HG03175 (cell line): Measurements from ENCODE around the gene ANTKMT.
"Not testable (repeated sequence)": the region's sequence is repeated elsewhere in the genome, so short reads cannot be mapped to it uniquely, and the experiment has no call there.

Source experiments
- ATAC-seq: cut with Tn5 transposase; IDR thresholded peaks from one replicate; pipeline ENCODE4 v1.9.1; 2021; ENCODE audit warnings: mild to moderate bottlenecking, moderate library complexity; ENCODE audit not compliant: unreplicated experiment

Gene ANTKMT

DNA sequence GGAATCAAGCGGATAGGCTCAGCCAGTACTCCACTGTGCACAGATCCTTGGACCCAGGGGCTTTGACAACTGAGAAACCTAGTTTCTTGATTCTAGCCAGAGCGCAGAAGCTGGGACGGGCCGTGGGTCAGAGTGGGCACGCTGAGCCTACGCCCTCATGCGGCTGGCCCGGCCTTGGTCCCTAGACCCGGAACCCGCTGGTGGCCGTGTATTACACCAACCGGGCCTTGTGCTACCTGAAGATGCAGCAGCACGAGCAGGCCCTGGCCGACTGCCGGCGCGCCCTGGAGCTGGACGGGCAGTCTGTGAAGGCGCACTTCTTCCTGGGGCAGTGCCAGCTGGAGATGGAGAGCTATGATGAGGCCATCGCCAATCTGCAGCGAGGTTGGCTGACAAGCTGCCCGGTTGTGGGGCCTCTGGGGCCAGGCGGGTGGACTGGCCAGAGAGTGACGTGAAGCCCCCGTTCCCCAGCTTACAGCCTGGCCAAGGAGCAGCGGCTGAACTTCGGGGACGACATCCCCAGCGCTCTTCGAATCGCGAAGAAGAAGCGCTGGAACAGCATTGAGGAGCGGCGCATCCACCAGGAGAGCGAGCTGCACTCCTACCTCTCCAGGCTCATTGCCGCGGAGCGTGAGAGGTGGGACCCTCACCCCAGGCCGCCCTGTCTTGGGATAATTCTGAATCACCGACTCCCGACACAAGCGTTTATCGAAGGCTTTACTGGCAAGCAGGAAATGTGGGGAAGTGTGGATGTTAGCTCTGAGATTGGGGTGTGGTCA, 39.8 kb upstream of the ANTKMT start:
- no peak for ATAC-seq

DNA sequence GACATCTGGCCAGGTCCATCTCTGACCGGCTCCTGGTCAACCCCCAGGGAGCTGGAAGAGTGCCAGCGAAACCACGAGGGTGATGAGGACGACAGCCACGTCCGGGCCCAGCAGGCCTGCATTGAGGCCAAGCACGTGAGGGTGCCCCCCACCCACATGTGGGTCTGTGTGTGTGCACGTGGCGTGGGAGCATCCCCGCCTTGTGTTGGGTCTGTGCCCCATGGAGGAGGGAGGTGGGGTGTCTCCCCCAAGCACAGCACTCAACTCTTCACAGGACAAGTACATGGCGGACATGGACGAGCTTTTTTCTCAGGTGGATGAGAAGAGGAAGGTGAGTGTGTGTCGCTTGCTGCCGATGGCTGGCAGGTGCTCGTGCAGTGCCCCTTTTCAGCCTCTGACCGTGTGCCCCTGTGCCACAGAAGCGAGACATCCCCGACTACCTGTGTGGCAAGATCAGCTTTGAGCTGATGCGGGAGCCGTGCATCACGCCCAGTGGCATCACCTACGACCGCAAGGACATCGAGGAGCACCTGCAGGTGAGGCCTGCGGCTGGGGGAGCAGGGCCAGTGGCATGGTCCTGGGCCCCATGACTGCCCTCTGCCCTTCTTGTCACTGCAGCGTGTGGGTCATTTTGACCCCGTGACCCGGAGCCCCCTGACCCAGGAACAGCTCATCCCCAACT, 39.1 kb upstream of the ANTKMT start:
- no peak for ATAC-seq

DNA sequence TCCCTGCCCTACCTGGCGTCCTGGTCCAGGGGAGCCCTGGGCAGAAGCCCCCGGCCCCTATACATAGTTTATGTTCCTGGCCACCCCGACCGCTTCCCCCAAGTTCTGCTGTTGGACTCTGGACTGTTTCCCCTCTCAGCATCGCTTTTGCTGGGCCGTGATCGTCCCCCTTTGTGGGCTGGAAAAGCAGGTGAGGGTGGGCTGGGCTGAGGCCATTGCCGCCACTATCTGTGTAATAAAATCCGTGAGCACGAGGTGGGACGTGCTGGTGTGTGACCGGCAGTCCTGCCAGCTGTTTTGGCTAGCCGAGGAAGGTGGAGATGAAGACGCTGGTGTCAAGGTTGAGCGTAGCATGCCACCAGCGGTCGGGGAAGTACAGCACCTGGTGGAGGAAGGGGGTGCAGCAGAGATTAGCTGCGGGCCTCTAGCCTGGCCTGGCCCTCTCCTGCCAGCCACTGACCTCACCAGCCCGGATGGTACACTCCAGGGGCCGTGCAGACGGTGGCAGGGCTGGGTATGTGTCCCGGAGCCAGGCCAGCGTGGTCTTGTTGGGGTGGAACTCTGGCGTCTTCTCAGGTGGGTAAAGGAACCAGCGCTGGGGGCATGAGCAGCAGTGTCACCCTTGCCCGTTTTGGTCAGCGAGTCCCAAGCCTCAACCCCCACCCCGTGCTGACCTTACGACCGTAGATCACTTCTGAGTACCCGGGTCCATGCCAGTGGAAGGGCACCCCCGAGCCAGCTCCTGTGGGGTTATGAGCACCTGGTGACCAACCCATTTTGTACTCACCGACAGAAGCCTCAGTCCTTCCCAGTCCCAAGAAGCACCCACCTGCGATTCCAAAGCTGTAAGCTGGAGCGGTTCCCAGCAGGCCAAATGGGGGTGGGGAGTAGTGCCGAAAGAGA, 38.2 kb upstream of the ANTKMT start:
- ATAC-seq: no peak

DNA sequence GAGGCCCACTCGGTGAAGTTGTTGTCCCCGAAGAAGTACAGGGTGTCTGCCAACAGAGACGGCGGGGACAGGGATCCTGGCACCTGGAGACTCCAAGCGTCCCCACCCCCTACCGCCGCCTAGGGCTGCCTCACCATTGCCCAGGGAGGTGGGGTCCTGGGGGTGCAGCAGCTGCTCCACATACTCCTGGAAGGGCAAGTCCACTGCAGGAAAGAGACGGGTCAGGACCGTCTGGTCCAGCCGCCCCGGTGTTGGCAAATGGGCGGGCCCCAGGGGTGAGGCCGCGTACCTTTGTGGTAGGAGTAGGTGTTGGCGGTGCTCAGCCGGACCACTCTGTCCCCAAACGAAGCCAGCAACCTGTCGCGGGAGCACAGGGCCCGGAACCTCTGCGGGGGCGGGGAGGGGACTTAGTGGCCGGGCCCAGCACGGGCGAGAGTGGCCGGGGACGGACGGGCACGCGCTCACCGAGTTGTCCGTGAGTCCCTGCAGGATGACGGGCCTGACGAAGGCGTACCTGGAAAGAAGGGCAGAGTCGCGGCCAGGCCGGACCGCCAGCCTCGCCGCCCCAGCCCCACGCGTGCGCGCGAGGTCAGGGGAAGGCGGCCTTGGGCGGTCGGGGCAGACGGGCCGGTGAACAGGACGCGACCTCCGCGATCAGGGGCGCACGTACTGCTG, 37.4 kb upstream of the ANTKMT start:
- no peak for ATAC-seq

DNA sequence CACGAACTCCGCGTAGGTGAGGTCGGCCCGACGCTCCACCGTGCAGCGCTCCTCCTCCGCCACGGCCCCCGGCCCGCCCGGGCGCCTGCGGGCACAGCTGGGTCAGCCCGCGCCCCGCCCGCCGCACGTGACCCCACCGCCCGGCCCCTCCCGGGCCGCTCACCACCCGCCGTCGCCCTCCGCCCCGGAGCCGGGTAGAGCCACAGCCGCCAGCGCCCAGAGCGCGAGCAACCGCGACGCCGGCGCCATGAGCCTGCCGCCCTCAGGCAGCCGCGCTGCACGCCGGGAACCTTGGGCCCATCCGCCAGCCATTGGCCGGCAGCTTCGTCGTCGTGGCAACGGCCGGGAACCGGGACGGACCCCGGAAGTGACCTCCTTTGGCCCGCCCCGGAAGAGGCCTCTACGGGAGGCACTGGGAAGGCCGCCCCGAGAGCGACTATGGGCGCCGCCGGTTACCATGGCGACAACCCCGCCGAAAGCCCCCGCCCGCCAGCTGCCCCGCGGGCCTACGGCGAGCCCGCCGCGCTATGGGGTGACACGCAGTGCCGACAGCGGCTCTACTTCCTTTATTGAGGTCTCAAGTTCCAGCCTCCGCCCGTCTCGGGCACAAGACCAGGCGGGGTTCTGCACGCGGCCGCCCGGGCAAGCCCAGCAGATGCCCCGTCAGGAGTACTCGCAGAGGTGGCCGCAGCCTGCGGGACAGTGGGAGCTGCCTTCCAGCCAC, 36.7 kb upstream of the ANTKMT start, which contains the start of gene JMJD8:
TSS of gene JMJD8 (minus strand) at position 264 of the 724 bp plus-strand sequence. CDS start at position 249, 15 bp downstream.
- peak; percentile 65 for ATAC-seq

DNA sequence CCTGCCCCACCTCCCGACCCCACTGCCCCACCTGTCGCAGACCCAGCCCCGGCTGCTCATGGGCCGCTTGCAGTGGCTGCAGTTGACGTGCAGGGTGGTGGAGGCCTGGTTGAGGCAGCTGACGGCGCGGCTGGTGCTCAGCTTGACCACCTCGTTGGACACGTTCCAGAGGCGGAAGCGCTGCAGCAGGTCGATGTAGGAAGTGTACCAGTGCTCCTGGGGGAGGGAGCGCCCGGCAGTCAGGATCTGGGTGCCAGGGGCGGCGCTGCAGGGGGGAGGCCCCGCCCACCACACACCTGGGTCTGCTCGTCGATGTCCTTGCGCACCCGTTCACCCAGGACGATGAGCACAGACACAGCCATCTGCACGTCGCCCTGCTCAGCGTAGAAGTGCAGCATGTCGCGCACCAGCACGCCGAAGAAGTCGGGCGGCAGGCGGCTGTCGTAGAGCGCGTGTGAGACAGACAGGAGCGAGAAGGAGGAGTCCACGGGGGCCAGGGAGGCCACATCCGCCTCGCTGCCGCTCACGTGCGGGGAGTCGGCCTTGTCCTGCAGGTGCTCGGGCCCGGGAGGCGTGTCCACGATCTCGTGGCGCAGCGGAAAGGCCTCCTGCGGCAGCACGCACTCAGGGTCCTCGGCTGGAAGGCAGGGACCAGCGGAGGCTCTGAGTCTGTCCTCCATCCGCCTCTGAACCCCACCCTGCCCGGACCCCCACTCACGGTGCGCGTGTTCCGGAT, 35.8 kb upstream of the ANTKMT start:
- ATAC-seq: no peak

DNA sequence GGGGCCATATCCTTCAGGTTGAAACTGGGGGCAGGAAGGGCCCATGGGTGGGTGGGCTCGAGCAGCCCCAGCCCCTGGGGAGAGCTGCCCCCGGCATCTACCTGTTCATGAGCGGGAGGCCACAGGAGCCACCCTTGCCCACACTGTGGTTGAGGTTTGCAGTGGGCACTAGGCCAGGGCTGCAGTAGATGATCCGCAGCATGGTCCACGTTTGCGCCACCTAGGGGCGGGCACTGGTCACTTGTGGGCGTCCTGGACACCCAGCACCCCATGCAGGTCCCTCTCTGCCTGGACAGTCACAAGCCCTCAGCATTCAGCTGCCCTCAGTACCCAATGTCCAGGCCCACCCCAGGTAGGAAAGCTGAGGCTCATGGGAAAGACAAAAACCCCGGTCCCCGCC, 35.0 kb upstream of the ANTKMT start:
- no peak for ATAC-seq

DNA sequence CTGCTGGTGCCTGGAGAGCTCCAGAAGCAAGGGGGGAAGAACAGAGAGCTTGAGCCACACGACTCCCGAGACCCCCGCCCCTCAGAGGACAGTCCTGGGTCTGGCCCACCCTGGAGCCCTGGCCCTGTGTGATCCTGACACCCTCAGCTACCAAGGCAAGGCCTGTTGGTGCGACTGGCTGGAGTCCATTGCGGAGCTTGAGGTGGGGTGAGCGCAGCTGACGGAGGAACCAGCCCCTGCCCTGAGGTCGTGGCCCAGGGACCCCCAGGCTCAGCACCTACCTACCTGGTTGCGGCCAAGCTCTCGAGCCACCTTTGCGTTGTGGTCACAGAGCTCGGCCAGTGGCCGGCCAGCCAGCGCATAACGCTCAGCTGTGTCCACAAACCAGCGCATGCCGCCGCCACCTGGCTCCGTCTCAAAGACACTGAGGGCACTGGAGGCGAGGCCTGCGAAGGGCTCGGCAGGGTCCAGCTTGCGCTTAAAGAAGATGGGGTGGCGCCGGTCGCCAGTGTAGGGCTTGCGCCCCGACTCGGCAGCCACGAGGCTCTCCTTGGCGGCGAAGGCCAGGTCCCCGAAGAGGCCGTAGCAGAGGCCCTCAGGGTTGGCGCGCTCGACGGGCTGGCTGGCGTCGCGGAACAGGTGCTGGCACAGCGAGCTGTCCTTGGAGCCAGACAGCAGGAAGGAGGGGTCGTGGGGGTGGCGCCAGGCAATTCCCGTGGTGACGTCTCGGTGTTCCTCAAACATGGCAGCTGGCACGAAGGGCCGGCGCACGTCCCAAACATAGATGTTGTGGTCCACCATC, 34.3 kb upstream of the ANTKMT start:
- no peak for ATAC-seq

DNA sequence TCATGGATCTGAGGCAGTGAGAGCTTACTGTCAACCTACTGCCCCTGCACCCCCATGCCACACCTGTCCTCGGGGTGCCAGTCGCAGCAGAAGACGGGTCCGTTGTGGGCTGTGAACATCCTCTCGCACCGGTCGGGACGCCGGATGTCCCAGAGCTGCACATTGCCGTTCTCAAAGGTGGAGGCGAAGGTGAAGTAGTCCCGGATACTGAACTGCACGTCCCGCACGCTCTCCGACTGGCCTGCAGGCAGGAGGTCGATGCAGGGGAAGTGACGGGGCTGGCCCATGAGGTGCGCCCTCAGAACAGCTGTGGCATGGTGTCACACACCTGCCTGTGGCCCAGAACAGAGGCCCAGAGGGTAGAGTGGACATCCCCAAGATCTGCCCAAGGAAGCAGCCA, 33.4 kb upstream of the ANTKMT start:
- ATAC-seq: no peak

DNA sequence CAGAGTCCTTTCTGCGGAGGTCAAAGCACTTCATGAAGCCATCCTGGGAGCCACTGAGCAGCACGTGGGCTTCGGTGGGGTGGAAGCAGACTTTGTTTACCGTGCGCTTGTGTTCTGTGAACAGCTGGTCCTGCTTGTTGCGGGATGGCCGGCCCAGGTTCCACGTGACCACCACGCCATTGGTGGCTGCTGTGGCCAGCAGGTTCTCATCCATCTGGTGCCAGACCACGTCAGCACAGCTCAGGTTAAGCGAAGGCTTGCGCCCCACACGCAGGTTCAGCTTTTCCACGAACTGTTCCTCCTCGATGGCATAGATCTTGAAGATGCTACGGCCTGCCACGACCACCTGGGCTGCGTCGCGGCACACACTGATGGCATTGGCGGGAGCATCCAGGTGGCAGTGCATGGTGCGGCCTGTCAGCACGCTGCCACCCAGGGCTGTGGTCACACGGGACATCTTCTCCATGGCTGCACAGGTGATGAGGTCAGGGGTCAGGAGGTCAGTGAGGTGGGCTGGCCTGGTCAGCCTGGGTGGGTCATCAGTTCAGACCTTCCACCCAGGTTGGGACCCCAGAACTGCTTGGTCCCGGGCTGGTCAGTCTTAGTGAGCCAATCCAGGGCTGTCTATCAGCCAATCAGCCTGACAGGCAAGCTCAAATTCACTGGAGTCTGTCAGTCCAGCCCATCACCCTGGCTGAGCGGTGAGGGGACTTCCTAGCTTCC, 31.6 kb upstream of the ANTKMT start:
- no peak for ATAC-seq

DNA sequence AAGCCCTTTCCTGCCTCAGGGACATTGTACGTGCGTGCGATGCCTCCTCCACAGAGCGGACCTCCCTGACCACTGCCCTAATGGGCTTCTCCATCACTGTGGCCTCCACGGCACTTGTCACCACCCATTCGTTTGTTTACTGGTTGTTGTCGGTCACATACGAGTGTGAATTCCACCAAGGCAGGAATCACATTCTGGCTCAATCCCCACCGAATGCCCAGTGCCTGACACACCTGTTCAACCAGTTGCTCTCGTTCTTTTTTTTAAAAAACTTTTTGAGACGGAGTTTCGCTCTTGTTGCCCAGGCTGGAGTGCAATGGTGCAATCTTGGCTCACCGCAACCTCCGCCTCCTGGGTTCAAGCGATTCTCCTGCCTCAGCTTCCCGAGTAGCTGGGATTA, 29.7 kb upstream of the ANTKMT start:
- not testable (repeated sequence) for ATAC-seq

DNA sequence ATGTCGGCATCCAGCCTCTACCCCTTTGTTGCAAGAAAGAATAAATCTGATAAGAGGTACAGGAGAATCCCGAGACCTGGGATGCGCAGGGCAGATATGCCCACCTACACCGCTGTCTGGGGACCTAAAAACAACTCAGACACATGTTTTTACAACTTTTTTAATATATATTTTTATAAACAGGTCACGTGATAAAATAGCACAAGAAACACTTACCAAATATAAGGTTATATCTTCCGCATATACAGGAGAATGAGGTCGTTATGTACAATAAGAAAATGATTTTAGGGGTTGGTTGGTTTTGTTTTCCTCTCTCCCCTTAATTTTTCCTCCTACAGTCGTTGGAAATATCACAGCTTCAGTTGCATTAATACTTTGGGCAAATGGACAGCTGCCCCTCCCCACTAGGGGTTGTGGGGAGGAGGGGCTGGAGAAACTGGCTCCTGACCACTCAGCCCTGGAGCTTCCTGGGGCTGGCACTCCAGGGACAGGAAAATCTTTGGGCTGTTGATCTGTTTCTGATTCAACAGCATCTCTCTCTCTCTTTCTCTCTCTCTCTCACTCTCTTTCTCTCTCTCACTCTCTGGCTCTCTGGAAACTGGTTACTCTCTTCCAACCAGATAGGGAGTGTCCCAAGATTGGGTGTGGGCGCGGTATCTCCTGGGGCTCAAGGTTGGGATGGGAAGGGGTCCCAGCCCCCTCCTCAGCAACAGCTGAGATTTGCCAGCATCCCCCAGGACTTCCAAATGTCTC, 28.4 kb upstream of the ANTKMT start:
- no peak for ATAC-seq

DNA sequence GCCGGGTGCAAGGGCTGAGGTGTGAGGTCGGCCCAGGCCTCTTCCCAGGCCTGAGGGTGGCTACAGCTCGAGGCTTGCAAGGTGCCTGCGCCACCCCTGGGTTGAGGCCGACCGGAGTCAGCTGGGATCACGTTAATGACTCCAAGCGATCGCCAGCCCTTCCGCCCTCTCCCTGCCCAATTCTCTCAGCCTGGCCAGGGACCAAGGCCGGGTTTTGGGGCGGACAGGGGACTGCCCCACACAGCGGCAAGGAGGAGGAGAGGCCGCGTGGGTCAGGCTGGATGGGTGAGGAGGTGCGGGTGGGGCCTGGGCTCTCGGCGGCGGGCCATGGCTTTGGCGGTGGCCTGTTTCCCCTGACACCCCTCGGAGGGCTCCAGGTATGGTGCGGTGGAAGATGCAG, 27.6 kb upstream of the ANTKMT start:
- ATAC-seq: no peak

DNA sequence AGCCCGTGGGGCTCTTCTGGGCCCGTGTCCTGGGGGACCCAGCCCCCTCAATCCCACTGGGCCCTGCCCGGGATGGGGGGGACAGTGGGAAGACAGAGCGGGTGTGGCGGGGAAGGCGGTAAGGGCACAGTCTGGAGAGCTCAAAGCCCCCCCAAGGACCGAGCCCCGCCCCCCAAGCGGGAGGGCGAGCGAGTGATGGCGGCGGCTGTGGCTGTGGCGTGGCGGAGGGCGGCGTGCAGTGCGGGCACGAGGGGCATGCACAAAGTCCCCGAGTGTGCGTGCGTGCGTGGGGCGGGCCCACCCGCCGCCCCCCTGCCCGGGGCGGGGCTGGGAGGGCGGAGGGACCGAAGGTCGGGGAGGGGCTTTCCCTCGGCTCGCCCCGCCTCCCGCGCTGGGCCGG, 27.2 kb upstream of the ANTKMT start:
- ATAC-seq: no peak

DNA sequence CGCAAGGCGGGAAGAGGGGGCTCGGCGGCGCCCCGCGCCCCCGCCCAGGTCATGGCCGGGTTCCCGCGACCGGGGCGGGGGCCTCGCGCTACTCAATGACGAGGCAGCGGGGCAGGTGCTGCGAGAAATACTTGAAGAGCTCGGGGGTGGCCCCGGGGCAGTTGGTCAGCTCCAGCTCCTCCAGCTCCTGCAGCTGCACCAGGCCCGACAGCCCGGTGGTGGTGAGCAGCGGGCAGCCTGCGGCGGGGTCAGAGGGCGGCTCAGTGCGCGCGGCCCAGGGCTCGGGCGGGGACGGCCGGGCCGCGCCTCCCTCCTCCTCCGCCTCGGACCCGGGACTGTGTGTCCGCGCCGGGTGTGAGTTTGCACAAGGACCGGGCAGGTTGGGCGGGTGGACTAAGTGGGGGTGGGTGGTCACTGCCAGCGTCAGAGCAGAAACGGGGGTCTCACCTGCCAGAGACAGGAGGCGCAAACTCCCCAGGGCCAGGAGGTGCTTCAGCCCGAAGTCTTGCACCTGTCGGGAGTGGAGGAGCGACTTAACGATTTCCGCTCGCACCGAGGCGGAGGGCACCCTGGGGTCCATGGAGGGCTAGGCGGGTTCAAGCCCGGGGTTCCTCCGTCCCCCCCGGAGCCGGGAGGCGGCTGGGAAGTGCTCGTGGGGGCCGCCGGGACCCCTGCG, 26.6 kb upstream of the ANTKMT start:
- ATAC-seq: no peak

DNA sequence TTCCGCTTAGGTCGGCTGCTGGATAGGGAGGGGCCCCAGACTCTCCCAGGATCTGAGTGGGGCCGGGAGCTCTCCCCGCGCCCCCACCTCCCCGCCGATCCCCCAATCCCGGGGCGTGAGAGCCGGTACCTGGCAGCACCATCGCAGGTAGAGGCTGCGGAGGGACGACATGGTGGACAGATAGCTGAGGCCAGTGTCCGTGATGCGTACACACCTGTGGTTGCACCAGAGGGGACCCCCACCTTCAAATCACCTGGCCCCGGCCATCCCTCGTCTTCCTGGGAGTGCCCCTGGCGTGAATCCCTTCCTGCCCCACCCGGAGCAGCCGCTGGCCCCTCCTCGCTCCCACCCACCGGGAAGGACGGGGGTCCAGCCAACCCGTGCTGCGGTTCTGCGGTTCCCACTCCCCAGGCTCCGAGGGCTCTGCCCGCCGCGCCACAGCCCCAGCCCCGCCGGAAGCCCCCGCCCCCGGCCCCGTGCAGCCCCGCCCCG, 26.0 kb upstream of the ANTKMT start:
- ATAC-seq: no peak
